OCI-M2 (cell line): Measurements from ENCODE around the gene PDE4C.

Experiments used
- DNase-seq: peaks from one replicate; lab custom pipeline; 2025; ENCODE audit not compliant: unreplicated experiment; lab: John Stamatoyannopoulos, UW

Gene PDE4C

GRCh38 chr19:18225702-18226468 lies at the start of gene PDE4C:
TSS of gene PDE4C (minus strand) at chr19:18226438. CDS start at chr19:18226415, 23 bp downstream.
- no peak for DNase-seq

- DNase-seq = no peak
These were observed 48.6 kb upstream of the PDE4C start for GRCh38 chr19:18274781-18275356.

GRCh38 chr19:18274219-18274780 lies 48.1 kb upstream of the PDE4C start, which contains the start of gene IQCN:
TSS of gene IQCN (minus strand) at chr19:18274452. CDS start at chr19:18269478, 4,974 bp downstream.
- no peak for DNase-seq

- DNase-seq = no peak
These were observed 47.5 kb upstream of the PDE4C start for GRCh38 chr19:18273561-18274218.

GRCh38 chr19:18271433-18271841 lies 45.2 kb upstream of the PDE4C start:
- no peak for DNase-seq

GRCh38 chr19:18270326-18270725 lies 44.1 kb upstream of the PDE4C start:
- DNase-seq = no peak

GRCh38 chr19:18269070-18269723 lies 43.0 kb upstream of the PDE4C start:
- no peak for DNase-seq

- DNase-seq = no peak
These were observed 40.8 kb upstream of the PDE4C start for GRCh38 chr19:18266771-18267686.

- no peak for DNase-seq
These were observed 39.3 kb upstream of the PDE4C start for GRCh38 chr19:18265582-18265981.

- DNase-seq = no peak
These were observed 38.8 kb upstream of the PDE4C start for GRCh38 chr19:18264971-18265540.

GRCh38 chr19:18264137-18264854 lies 38.1 kb upstream of the PDE4C start:
- no peak for DNase-seq

GRCh38 chr19:18263324-18264136 lies 37.3 kb upstream of the PDE4C start:
- no peak for DNase-seq

GRCh38 chr19:18262917-18263316 lies 36.7 kb upstream of the PDE4C start:
- no peak for DNase-seq

- no peak for DNase-seq
These were observed 35.9 kb upstream of the PDE4C start for GRCh38 chr19:18262144-18262543.

- no peak for DNase-seq
These were observed 35.2 kb upstream of the PDE4C start for GRCh38 chr19:18261474-18261873.

GRCh38 chr19:18259893-18260292 lies 33.7 kb upstream of the PDE4C start:
- DNase-seq = no peak

GRCh38 chr19:18257503-18258470 lies 31.5 kb upstream of the PDE4C start:
- no peak for DNase-seq
